Activated CD8-positive, alpha-beta memory T cell treated with anti-CD3 and anti-CD28 coated beads for 48 hours (primary cell): ENCODE results near the gene FOXP1.

ENCODE experiments used
- DNase-seq, 3 experiments: peaks; one replicate each; pipeline ENCODE4 v3.0.0-alpha.2; 2020; ENCODE audit warnings: low read depth in 2 of 3, low spot score in 2 of 3

Gene FOXP1

GRCh38 chr3:71565316-71565715, 18.2 kb downstream of the FOXP1 start:
- DNase-seq = no peak

GRCh38 chr3:71564361-71564760, 19.2 kb downstream of the FOXP1 start:
- DNase-seq = no peak

- DNase-seq = no peak
Observed at GRCh38 chr3:71563827-71564226, 19.7 kb downstream of the FOXP1 start.

GRCh38 chr3:71562938-71563337, 20.6 kb downstream of the FOXP1 start:
- DNase-seq = no peak

GRCh38 chr3:71560665-71561064, 22.9 kb downstream of the FOXP1 start:
- DNase-seq = no peak

GRCh38 chr3:71559578-71560162, 23.9 kb downstream of the FOXP1 start:
- DNase-seq = no peak

- no peak for DNase-seq
Observed at GRCh38 chr3:71559021-71559420, 24.5 kb downstream of the FOXP1 start.

GRCh38 chr3:71554649-71555048, 28.9 kb downstream of the FOXP1 start:
- no peak for DNase-seq

- no peak for DNase-seq
Observed at GRCh38 chr3:71551311-71551919, 32.1 kb downstream of the FOXP1 start.

- DNase-seq = no peak
Observed at GRCh38 chr3:71549951-71550350, 33.6 kb downstream of the FOXP1 start.

GRCh38 chr3:71548705-71549384, 34.7 kb downstream of the FOXP1 start:
- DNase-seq = no peak

- no peak for DNase-seq
Observed at GRCh38 chr3:71547249-71548198, 36.0 kb downstream of the FOXP1 start.

GRCh38 chr3:71546821-71547220, 36.7 kb downstream of the FOXP1 start:
- DNase-seq = no peak

GRCh38 chr3:71545330-71545729, 38.2 kb downstream of the FOXP1 start:
- no peak for DNase-seq

- no peak for DNase-seq
Observed at GRCh38 chr3:71543371-71544016, 40.0 kb downstream of the FOXP1 start.

- DNase-seq = no peak
Observed at GRCh38 chr3:71542521-71543370, 40.8 kb downstream of the FOXP1 start.

- DNase-seq = no peak
Observed at GRCh38 chr3:71541313-71541712, 42.2 kb downstream of the FOXP1 start.

- no peak for DNase-seq
Observed at GRCh38 chr3:71537211-71537611, 46.3 kb downstream of the FOXP1 start.

- no peak for DNase-seq
Observed at GRCh38 chr3:71536376-71536965, 47.1 kb downstream of the FOXP1 start.

GRCh38 chr3:71533588-71533987, 49.9 kb downstream of the FOXP1 start:
- DNase-seq = no peak
